ENCODE results near the gene GNS.

DNA sequence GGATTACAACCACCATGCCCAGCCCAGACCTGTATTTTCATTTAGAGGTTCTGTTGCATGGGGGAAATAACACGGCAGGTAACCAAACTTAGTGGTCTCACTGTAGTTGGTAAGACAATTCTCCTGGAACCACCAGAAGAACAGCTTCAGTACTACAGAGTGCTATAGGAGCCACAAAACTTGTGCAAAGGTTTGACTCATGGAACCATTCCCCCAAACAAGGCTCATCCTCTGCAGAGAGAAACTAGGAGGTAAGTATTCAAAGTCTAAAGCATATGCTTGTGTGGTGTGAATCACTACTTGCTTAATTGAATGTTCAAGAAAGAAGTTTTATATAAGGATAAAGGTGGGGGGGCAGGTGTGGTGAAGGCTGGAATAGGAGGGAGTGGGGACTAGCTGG, 58.7 kb downstream of the GNS start:
- TF ChIP-seq CTCF (conservative IDR thresholded peaks at IDR 0.05; ENCODE audit: low read depth, low read length) (no peak), EZH2 (IDR thresholded peaks at IDR 0.05; ENCODE audit: borderline replicate concordance, low read depth, low read length, poor library complexity, severe bottlenecking) (no peak)

All from A673 (cell line).